Activated gamma-delta T cell treated with Interleukin-2 at 50 U/mL for 16 hours (primary cell): ENCODE measurements around the gene EXD3.
A peak's percentile ranks its signal among the peaks of the same experiment; 100 is the strongest.

Source experiments
- DNase-seq: peaks from one replicate; pipeline ENCODE4 v3.0.0-alpha.2; 2020

The EXD3 gene

GRCh38 chr9:137409515-137409914 lies 13.4 kb downstream of the EXD3 start:
- DNase-seq: no peak

- DNase-seq: no peak
Observed at GRCh38 chr9:137408651-137409405, 14.1 kb downstream of the EXD3 start.

GRCh38 chr9:137407590-137408300 lies 15.2 kb downstream of the EXD3 start:
- no peak for DNase-seq

DNA sequence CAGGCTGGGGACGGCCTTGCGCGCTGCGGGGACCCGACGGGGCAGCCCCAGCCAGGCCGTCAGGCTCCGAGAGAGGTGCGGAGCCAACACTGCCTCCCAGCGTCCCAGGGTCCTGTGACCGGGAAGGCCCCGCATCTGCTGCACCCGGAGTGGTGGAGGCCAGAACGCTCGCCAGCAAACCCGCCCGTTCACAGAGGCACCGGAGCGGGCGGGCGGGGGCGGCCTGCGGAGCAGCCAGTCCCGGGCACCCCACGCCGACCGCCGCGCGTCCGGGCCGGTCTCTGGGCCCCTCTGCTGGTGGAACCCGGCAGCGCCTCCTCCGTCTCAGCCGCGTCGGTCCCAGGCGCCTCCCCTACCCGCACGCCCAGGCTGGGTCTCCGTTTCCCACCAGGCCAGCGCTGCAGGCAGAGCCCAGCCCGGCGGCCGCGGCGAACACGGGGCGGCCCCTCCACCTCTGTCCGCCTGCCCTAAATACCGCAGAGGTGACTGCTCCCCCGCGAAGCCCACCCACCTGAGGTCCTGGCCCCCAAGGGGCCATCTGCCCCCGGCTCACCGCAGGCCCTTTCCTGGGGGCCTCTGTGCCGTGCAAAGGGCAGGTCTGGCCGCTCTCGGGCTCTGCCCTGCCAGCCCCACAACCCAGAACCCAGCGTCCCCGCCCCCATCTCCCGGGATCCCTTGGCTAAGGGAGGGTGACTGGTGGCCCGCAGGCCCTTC lies 15.9 kb downstream of the EXD3 start:
- DNase-seq: peak; percentile 68

GRCh38 chr9:137406085-137406760 lies 16.7 kb downstream of the EXD3 start:
- no peak for DNase-seq

DNA sequence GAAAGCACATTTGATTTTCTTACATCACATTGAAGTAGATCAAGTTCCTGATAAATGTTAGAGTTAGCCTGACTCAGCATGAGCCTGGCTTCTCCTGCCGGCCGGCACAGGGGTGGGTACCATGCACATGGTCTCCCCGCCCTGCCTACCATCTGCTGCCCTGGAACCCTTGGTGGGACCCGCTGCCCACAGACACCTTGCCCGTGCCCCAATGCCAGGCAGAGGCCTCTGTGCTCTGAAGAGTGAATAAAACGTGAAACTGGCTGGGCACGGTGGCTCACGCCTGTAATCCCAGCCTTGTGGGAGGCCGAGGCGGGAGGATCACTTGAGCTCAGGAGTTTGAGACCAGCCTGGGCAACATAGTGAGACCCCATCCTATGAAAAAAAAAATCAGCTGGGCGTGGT lies 17.3 kb downstream of the EXD3 start:
- DNase-seq: no peak

DNA sequence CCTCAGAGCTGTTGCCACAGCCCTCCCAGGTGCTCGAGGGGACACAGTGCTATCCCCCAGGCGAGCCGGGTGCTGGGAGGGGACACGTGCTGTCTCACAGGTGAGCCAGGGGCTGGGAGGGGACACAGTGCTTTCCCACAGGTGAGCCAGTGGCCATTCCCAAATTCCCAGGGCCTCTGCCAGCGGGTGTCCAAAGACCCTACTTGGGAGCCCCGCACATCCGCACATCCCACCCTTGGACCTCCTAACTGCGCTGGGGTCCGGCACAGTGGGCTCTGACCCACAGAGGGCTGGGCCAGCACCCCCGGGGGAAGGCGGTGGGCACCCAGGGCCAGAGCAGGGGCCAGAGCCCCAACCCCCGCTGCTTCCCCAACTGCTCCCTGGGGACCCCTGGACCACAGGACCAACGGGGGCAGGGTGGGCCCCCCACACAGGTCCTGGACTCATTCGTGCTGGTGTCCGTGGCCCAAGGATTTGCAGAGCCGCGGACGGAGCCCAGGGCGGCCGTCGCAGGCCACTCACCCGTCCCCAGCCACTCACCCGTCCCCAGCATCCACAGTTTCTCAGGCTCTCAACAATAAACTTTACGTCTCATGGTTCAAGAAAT lies 17.9 kb downstream of the EXD3 start:
- DNase-seq: no peak

DNA sequence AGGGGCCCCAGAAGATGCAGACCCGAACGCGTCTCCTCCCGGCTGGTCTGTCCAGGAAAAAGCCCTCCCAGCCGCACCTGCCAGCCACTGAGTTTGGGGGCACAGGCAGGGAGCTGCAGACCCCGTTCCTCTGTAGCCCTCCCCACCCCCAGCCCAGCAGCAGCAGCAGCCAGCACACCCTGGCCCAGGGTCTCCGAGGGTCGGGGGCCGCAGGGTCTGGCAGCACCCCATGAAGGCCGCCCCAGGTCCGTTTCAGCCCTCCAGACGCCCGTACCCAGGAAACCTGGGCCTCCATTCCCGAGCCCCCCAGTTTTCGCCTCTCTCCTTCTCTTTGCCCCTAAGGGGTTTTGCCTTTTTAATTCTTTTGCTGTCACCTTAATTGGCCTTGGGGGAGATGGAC lies 19.7 kb downstream of the EXD3 start:
- DNase-seq: no peak

DNA sequence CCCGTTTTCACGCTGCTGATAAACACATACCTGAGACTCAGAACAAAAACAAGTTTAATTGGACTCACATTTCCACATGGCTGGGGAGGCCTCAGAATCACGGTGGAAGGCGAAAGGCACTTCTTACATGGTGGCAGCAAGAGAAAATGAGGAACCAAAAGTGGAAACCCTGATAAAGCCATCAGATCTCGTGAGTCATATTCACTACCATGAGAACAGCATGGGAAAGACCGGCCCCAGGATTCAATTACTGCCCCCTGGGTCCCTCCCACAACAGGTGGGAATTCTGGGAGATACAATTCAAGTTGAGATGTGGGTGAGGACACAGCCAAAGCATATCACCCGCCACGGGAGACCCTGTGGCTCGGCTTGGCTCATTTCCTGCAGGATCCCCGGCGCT lies 20.2 kb downstream of the EXD3 start:
- no peak for DNase-seq

DNA sequence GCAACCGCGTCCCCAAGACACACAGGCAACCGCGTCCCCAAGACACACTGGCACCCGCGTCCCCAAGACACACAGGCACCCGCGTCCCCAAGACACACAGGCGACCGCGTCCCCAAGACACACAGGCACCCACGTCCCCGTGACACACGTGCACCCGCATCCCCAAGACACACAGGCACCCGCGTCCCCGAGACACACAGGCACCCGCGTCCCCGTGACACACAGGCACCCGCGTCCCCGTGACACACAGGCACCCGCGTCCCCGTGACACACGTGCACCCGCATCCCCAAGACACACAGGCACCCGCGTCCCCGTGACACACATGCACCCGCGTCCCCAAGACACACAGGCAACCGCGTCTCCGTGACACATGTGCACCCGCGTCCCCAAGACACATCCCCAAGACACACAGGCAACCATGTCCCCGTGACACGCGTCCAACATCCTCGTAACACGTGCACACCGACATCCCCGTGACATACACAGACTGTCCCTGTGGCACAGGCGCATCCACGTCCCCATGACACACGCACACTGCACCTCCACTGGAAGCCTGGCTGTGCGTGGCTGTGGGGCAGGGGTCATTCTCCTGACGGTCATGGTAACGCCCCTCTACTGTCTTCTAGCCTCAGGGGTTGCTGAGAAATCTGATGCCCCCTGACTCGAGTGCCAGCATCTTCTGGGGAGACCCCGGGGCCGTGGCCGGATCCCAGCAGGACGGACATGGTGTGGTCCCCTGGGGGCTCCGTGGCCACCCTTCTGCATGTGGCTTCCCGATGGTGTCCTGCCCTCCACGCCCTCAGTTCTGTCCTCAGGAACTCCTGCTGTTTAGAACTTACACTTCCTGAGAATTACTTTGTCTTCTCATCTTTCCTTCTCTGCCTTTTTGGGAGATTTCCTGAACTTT lies 24.1 kb downstream of the EXD3 start:
- DNase-seq: no peak

- DNase-seq: no peak
Observed at GRCh38 chr9:137397675-137398423, 25.1 kb downstream of the EXD3 start.

DNA sequence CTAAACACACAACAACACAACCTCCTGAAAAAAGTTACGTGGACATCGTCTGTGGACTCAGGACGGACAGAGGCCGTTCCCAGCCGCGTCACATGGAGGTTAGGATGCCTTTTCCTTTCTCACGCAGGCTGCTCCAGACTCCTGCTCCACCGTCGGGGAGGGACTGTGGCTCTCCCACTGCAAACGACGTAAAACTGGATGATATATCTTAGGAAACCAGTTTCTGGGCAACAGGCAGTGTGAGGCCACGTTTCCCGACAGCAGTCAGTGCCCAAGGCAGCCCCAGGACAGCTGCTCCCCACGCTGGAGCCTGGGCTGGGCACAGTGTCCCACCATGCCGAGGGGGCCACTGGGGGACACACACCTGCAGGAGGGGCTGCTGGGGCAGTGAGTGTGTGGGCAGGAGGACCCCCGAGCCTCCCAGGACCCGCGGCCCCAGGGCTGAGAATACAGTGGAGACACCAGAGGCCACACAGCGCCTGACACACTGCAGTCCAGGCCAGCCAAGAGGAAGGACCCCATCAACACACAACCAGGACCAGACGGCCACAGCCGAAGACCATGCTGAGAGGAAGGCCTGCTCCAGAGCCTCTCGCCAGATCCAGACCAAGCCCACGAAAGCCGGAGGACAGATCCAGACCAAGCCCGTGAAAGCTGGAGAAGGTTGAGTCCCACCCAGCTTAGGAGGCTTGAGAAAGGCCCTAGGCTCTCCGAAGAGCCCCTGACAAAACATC lies 26.2 kb downstream of the EXD3 start:
- no peak for DNase-seq

DNA sequence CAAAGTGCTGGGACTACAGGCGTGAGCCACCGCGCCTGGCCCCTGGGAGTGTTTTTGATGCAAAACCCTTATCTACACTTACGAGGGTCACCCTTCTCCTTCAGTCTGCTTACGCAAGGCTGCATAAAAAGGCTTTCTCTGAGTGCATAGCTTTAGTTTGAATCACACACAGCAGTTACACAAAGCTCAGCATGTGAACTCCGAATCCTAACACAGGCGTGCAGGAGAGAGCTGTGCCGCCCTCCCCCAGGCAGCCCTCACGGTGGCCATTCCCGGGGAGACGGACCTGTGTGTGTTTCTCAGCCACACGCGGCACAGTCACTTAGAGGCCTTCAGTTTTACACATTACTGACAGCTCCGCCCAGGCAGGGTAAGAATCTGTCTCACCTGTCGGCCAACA lies 26.7 kb downstream of the EXD3 start:
- no peak for DNase-seq

GRCh38 chr9:137395666-137396010 lies 27.3 kb downstream of the EXD3 start:
- no peak for DNase-seq

- no peak for DNase-seq
Observed at GRCh38 chr9:137394866-137395665, 27.9 kb downstream of the EXD3 start.

- no peak for DNase-seq
Observed at GRCh38 chr9:137393176-137394150, 29.5 kb downstream of the EXD3 start.

GRCh38 chr9:137392232-137393007 lies 30.5 kb downstream of the EXD3 start:
- no peak for DNase-seq

DNA sequence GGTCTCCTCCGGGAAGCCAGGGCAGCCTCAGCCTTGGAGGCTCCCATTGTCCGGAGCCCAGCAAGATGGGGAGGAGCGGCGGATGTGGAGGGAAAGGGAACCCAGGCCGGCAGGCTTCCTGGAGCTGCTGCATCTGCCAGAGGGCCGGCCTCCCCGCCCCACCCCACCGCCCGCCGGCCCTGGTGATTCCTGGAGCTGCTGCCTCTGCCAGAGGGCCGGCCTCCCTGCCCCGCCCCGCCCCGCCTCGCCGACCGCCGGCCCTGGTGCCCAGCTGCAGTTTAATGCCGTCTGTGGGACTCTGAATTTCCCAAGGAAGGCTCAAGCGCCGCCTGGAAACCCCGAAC lies 31.6 kb downstream of the EXD3 start:
- no peak for DNase-seq
